ENCODE results near the gene SEZ6.

- no peak for TF ChIP-seq CTCF (conservative IDR thresholded peaks at IDR 0.05; ENCODE audit: low read depth, low read length)
- no peak for TF ChIP-seq EZH2phosphoT487 (IDR thresholded peaks at IDR 0.05; ENCODE audit: borderline replicate concordance, low read length)
- no peak for TF ChIP-seq EZH2 (IDR thresholded peaks at IDR 0.05; ENCODE audit: low read length, unreplicated experiment)
Measured at GRCh38 chr17:28989028-28989427, 16.8 kb downstream of the SEZ6 start.
